Keratinocyte (primary cell): ENCODE results near the gene CHST12. TPM values are rescaled to one million over a fixed set of nuclear protein-coding genes. Genes with fewer than 3 reads are reported as not detected.

Experiments
- DNase-seq: peaks from one replicate; pipeline ENCODE4 v3.0.0-alpha.2; 2011; ENCODE audit warnings: low read depth, missing footprints, low spot score
- FAIRE-seq: peaks from 2 replicates; lab custom pipeline; 2011; peaks lifted over from hg19 to GRCh38; lab: Jason Lieb, UNC
- H2AFZ ChIP-seq: 2 replicates; pipeline ENCODE4 v1.6.0; 2012; ENCODE audit warnings: low read length, control low read depth, inconsistent platforms; ENCODE audit not compliant: control insufficient read depth
- H3K27ac ChIP-seq: 2 replicates; pipeline ENCODE4 v1.5.1; 2011; ENCODE audit warnings: low read length; ENCODE audit not compliant: control insufficient read depth, insufficient read depth
- H3K27me3 ChIP-seq: 3 replicates; pipeline ENCODE4 v1.6.0; 2011; ENCODE audit warnings: low read length; ENCODE audit not compliant: control insufficient read depth, insufficient read depth; ENCODE audit errors: extremely low read depth
- H3K36me3 ChIP-seq, 2 experiments: 2 replicates in 1 of 2; 3 replicates in 1 of 2; pipeline ENCODE4 v1.5.1; 2011; ENCODE audit warnings: low read length in 2 of 2, mild to moderate bottlenecking in 1 of 2; ENCODE audit not compliant: control insufficient read depth in 2 of 2, insufficient read depth in 2 of 2; ENCODE audit errors: extremely low read depth in 1 of 2
- H3K4me1 ChIP-seq: 3 replicates; pipeline ENCODE4 v1.5.1; 2011; ENCODE audit warnings: low read length; ENCODE audit not compliant: control insufficient read depth, insufficient read depth; ENCODE audit errors: extremely low read depth
- H3K4me2 ChIP-seq: 3 replicates; pipeline ENCODE4 v1.6.0; 2011; ENCODE audit warnings: low read depth, low read length; ENCODE audit not compliant: control insufficient read depth, insufficient read depth; ENCODE audit errors: extremely low read depth
- H3K4me3 ChIP-seq, 3 experiments: fragments of 200-600 bp in 1 of 3; sonication (generic) in 1 of 3; 2 replicates in 2 of 3; 3 replicates in 1 of 3; pipeline ENCODE4 v1.5.1; 2011 to 2016; ENCODE audit warnings: low read length in 3 of 3, mild to moderate bottlenecking in 3 of 3, control low read depth in 2 of 3, inconsistent platforms in 1 of 3, low read depth in 1 of 3, mixed read lengths in 1 of 3, mixed run types in 1 of 3, moderate library complexity in 1 of 3; ENCODE audit not compliant: control insufficient read depth in 2 of 3, insufficient read depth in 2 of 3; ENCODE audit errors: extremely low read depth in 1 of 3
- H3K79me2 ChIP-seq: 2 replicates; pipeline ENCODE4 v1.6.0; 2012; ENCODE audit warnings: low read length; ENCODE audit not compliant: control insufficient read depth, insufficient read depth
- H3K9ac ChIP-seq: 3 replicates; pipeline ENCODE4 v1.6.0; 2011; ENCODE audit warnings: low read length; ENCODE audit not compliant: control insufficient read depth, insufficient read depth; ENCODE audit errors: extremely low read depth
- H3K9me1 ChIP-seq: 3 replicates; pipeline ENCODE4 v1.6.0; 2011; ENCODE audit warnings: low read length; ENCODE audit not compliant: control insufficient read depth, insufficient read depth; ENCODE audit errors: extremely low read depth
- H3K9me3 ChIP-seq: 2 replicates; pipeline ENCODE4 v1.5.1; 2012; ENCODE audit warnings: low read depth, low read length; ENCODE audit not compliant: control insufficient read depth
- H4K20me1 ChIP-seq: 3 replicates; pipeline ENCODE4 v1.6.0; 2011; ENCODE audit warnings: low read length; ENCODE audit not compliant: control insufficient read depth, insufficient read depth; ENCODE audit errors: extremely low read depth
- CTCF ChIP-seq, 3 experiments: IDR thresholded peaks in 1 of 3; conservative IDR thresholded peaks in 1 of 3; optimal IDR thresholded peaks in 1 of 3; 2 replicates in 2 of 3; 3 replicates in 1 of 3; pipeline versions ENCODE3 to v1.5.1; 2011; ENCODE audit warnings: low read length in 3 of 3, mild to moderate bottlenecking in 3 of 3, moderate library complexity in 2 of 3, control low read depth in 1 of 3, inconsistent platforms in 1 of 3; ENCODE audit not compliant: insufficient read depth in 2 of 3; ENCODE audit errors: extremely low read depth in 1 of 3
- EZH2 ChIP-seq: IDR thresholded peaks from one replicate; pipeline ENCODE4 v1.6.1; 2012; ENCODE audit warnings: inconsistent platforms, mild to moderate bottlenecking, low read length, moderate library complexity
- dilution Hi-C: fragments of 300-500 bp; cut with MboI; formaldehyde crosslinking; loops from one replicate; pipeline ENCODE4 v1.7.0; 2020; ENCODE audit warnings: low sequenced_read_pairs; ENCODE audit not compliant: extremely low pct_ligation_motif_present
- polyA plus RNA-seq, 5 experiments: library from polyadenylated mRNA; depleted of rRNA in 3 of 5; stranded (reverse) in 3 of 5; stranded (forward) in 1 of 5; unstranded in 1 of 5; fragments of >200 nt; gene quantifications; 1 replicate in 1 of 5; 2 replicates in 3 of 5; 3 replicates in 1 of 5; pipeline versions ENCODE4 v1.2.1 to v1.2.3, GENCODE V29; 2011 to 2012; ENCODE audit warnings: missing spikeins in 2 of 5, low read depth in 1 of 5, low replicate concordance in 1 of 5

The CHST12 gene
- polyA plus RNA-seq, 1 donor (not counting 4 experiments of a cell fraction or from before 2014, with no cell fraction given) = 5.0 TPM

GRCh38 chr7:2381881-2382509 lies 21.4 kb upstream of the CHST12 start:
- Histone ChIP-seq H3K36me3 (peaks cover 27 to 32% of the 10 kb centered on the region in 2 experiments), H3K9me1 (no peaks in the 10 kb centered on the region), H3K4me3 (no peak overlapping the region), H3K9me3 (no peaks in the 10 kb centered on the region), H3K27ac (no peak overlapping the region), H2AFZ (no peak overlapping the region), H3K9ac (no peak overlapping the region), H3K4me2 (no peak overlapping the region), H4K20me1 (no peaks in the 10 kb centered on the region), H3K27me3 (no peaks in the 10 kb centered on the region), H3K4me1 (no peaks in the 10 kb centered on the region), H3K79me2 (peaks cover 2% of the 10 kb centered on the region)
- TF ChIP-seq EZH2 (no peak), CTCF (optimal IDR thresholded peaks at IDR 0.05 in 1 of 3, IDR thresholded peaks at IDR 0.05 in 1 of 3, conservative IDR thresholded peaks at IDR 0.05 in 1 of 3; ENCODE audit: extremely low read depth in 1 of 3, insufficient read depth in 2 of 3, low read length in 3 of 3) (no peak)
- no peak for FAIRE-seq
- DNase-seq = no peak
- dilution Hi-C loops = no loop called here

GRCh38 chr7:2383543-2384274 lies 19.7 kb upstream of the CHST12 start:
- no peaks in the 10 kb centered on the region for H3K79me2 ChIP-seq
- no peak for FAIRE-seq
- peaks cover 26% of the 10 kb centered on the region in 2 experiments for H3K36me3 ChIP-seq

More at GRCh38 chr7:2383543-2384274, 19.7 kb upstream of the CHST12 start:
- TF ChIP-seq CTCF (optimal IDR thresholded peaks at IDR 0.05 in 1 of 3, IDR thresholded peaks at IDR 0.05 in 1 of 3, conservative IDR thresholded peaks at IDR 0.05 in 1 of 3; ENCODE audit: extremely low read depth in 1 of 3, insufficient read depth in 2 of 3, low read length in 3 of 3) = no peak
- no peak for TF ChIP-seq EZH2
- DNase-seq = no peak
- Histone ChIP-seq H2AFZ (no peak overlapping the region), H3K9ac (no peak overlapping the region), H3K4me3 (no peak overlapping the region), H3K9me1 (no peaks in the 10 kb centered on the region), H3K4me2 (no peak overlapping the region), H3K27ac (no peak overlapping the region), H3K4me1 (no peaks in the 10 kb centered on the region), H3K27me3 (no peaks in the 10 kb centered on the region), H4K20me1 (no peaks in the 10 kb centered on the region), H3K9me3 (no peaks in the 10 kb centered on the region)
- dilution Hi-C loops = no loop called here
